D721Med (cell line): Measurements from ENCODE around the gene TOP2B.

Source experiments
- DNase-seq: peaks from one replicate; pipeline ENCODE4 v3.0.0; 2011; ENCODE audit warnings: low spot score; ENCODE audit not compliant: insufficient read length
- FAIRE-seq: peaks from 2 replicates; lab custom pipeline; 2011; peaks lifted over from hg19 to GRCh38; lab: Jason Lieb, UNC
- TF ChIP-seq, protein P1 (sequence below): IDR thresholded peaks from 2 replicates; pipeline ENCODE4 v1.5.1; 2012; ENCODE audit warnings: mild to moderate bottlenecking, control low read depth; ENCODE audit not compliant: insufficient read depth; ENCODE audit errors: missing control alignments

TOP2B gene

DNA sequence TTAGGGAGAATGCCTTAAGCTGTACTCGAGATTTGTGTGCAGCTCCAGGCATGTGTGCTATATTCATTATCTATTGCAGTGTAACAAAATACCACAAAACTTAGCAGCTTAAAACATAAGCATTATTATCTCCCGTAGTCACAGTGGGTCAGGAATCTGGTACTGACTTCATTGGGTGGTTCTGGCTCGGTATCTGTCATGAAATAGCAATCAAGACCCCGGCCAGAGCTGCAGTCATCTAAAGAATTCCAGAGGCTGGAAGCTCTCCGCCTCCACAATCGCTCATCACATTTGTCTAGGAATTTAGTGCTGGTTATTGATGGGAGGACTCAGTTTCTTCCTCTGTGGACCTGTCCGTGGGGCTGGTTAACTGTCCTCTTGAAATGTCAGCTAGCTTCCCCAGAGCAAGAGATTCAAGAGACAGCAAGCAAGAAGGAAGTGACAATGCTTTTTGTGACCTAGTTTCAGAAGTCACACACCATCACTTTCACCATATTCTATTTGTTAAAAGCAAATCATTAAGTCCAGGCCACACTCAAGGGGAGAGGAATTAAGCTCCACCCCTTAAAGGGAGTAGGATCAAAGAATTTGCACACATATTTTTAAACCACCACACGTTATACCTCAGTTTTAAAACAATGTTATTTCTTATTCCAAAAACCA lies 76.1 kb downstream of the TOP2B start:
- DNase-seq (no peak), FAIRE-seq (no peak)
- TF ChIP-seq, protein P1, sequence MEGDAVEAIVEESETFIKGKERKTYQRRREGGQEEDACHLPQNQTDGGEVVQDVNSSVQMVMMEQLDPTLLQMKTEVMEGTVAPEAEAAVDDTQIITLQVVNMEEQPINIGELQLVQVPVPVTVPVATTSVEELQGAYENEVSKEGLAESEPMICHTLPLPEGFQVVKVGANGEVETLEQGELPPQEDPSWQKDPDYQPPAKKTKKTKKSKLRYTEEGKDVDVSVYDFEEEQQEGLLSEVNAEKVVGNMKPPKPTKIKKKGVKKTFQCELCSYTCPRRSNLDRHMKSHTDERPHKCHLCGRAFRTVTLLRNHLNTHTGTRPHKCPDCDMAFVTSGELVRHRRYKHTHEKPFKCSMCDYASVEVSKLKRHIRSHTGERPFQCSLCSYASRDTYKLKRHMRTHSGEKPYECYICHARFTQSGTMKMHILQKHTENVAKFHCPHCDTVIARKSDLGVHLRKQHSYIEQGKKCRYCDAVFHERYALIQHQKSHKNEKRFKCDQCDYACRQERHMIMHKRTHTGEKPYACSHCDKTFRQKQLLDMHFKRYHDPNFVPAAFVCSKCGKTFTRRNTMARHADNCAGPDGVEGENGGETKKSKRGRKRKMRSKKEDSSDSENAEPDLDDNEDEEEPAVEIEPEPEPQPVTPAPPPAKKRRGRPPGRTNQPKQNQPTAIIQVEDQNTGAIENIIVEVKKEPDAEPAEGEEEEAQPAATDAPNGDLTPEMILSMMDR: no peak

GRCh38 chr3:25587975-25588374 lies 76.7 kb downstream of the TOP2B start:
- FAIRE-seq (no peak), DNase-seq (no peak)
- TF ChIP-seq, protein P1: no peak

DNA sequence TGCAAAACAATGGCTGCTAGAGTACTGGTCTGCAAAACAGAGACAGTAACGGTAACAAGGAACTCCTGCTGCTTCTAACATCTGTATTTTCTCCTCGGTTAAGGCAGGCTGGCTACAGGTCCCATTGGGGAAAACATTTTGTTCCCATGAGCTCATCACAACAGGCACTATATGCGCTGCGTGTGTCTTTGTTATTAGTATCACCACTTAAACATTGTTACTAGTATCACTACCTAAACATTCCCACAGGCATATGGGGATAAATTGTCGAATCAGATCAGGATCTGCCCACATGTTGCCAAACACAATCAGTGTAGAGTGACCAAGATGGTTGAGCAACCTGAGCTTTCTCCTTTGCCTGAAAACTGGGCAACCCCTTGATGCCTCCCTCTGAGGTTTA lies 77.2 kb downstream of the TOP2B start:
- TF ChIP-seq, protein P1: no peak
- DNase-seq: no peak
- no peak for FAIRE-seq

DNA sequence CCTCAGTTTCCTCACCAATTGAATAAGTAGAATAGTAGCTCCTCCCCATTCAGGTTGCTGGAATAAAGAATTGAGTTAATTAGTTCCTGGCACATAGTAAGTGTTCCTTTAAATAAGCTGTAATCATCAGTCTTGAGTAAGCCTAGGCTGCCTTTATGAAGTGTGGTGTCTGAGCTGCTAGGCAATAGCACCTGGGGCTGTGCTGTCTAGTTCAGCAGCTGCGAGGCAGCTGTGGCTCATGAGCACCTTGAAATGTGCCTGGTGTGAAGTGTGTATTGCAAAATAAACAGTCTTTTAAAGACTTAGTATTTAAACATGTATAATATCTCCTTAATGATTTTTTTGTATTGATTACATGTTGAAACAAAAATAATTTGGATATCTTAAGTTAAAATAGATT lies 77.6 kb downstream of the TOP2B start:
- DNase-seq: no peak
- no peak for FAIRE-seq
- TF ChIP-seq, protein P1: no peak

DNA sequence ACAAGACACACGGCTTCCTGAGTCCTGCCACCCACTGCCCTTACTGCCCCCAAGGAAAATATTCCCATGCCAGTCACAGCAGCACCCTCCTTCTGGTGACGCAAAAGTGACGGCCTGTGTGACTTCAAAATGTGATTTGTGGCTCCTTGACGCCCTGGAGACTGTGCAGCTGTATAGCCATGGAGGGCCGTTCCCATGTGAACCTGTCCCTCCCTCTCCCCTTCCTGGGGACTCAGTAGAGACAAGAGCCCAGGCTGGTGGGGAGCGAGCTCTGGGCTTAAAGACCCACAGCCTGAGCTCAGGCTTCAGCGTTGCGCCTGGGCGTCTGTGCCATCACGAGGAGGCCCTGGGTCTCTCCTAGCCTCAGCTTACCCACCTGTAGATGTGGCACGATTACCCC lies 78.2 kb downstream of the TOP2B start:
- TF ChIP-seq, protein P1: no peak
- FAIRE-seq: no peak
- no peak for DNase-seq

DNA sequence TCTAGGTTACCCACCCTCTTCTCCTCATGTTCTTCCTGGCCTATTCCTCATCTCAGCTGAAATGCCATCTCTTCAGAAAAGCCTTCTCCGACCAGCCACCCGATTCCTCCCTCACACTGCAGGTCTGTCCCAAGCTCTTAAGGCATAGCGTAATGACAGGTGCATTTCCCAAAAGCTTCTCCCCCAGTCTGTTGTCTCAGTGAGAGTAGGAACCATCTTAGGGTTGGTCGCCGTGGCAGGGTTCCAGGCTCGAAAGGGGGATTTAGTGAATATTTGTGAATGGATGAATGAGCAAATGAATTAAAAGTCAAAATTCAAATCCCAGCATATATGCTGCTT lies 78.6 kb downstream of the TOP2B start:
- TF ChIP-seq, protein P1: no peak
- no peak for FAIRE-seq

GRCh38 chr3:25585361-25586166 lies 79.1 kb downstream of the TOP2B start:
- DNase-seq: no peak
- FAIRE-seq: no peak
- TF ChIP-seq, protein P1: no peak

More for the DNA sequence above, 78.6 kb downstream of the TOP2B start:
- no peak for DNase-seq
